A673 (cell line): Measurements from ENCODE around the gene PRMT9.

Source experiments
- CTCF ChIP-seq: fragments of 300-800, 200-600 bp; sonication (generic); conservative IDR thresholded peaks from 2 replicates; pipeline ENCODE4 v1.5.1; 2017; ENCODE audit warnings: low read depth, mild to moderate bottlenecking, antibody characterized with exemption, low read length, moderate library complexity, mixed read lengths
- EZH2 ChIP-seq: fragments of 200-600 bp; sonication (generic); IDR thresholded peaks from 2 replicates; pipeline ENCODE4 v1.6.1; 2017; ENCODE audit warnings: borderline replicate concordance, low read depth, mild to moderate bottlenecking, mixed read lengths, antibody characterized with exemption, low read length; ENCODE audit not compliant: poor library complexity, severe bottlenecking

GRCh38 chr4:147617173-147617840 lies 66.7 kb downstream of the PRMT9 start, which contains the start of gene TMEM184C:
- no peak for TF ChIP-seq CTCF
- TF ChIP-seq EZH2: no peak
